Caco-2 (cell line): Measurements from ENCODE around the gene RALGAPA2. TPM values are rescaled to one million over a fixed set of nuclear protein-coding genes. Genes with fewer than 3 reads are reported as not detected.

Experiments used
- BruUV-seq: library from RNA; stranded (reverse); fragments of 400-500 nt; replicated peaks from 2 replicates; lab custom pipeline; 2021; lab: Mats Ljungman, UMichigan
- CTCF ChIA-PET: fragments of 300-600 bp; sonication (Branson Sonifier 250); formaldehyde crosslinking; loops from one replicate; lab custom pipeline; 2022; ENCODE audit warnings: antibody characterized with exemption; lab: Charles Lee
- POLR2A ChIA-PET: fragments of 300-600 bp; sonication (Branson Sonifier 250); formaldehyde crosslinking; loops from one replicate; lab custom pipeline; 2022; ENCODE audit warnings: antibody characterized with exemption; lab: Charles Lee
- DNase-seq, 2 experiments: peaks; one replicate each; pipeline versions ENCODE4 v3.0.0 to v3.0.0-alpha.2; 2020 to 2022
- H3K27me3 ChIP-seq: replicated peaks from 2 replicates; pipeline ENCODE4 v1.6.0; 2011; ENCODE audit warnings: low read length; ENCODE audit not compliant: control insufficient read depth, insufficient read depth
- H3K36me3 ChIP-seq: 2 replicates; pipeline ENCODE4 v1.5.1; 2011; ENCODE audit warnings: low read length; ENCODE audit not compliant: control insufficient read depth, insufficient read depth
- H3K4me1 ChIP-seq: fragments of 250-450 bp; sonication (Bioruptor Pico); 2 replicates; pipeline ENCODE4 v1.5.1; 2020; ENCODE audit warnings: mild to moderate bottlenecking
- H3K4me3 ChIP-seq: 2 replicates; pipeline ENCODE4 v1.5.1; 2011; ENCODE audit warnings: low read depth, mild to moderate bottlenecking, control low read depth, low read length
- H3K9me3 ChIP-seq: fragments of 250-450 bp; sonication (Bioruptor Pico); 2 replicates; pipeline ENCODE4 v1.5.1; 2020; ENCODE audit warnings: mild to moderate bottlenecking, moderate library complexity
- H3K27ac Mint-ChIP-seq: one replicate; pipeline ENCODE4 v1.8.0; 2022; ENCODE audit warnings: mixed read lengths; ENCODE audit not compliant: unreplicated experiment
- H3K27me3 Mint-ChIP-seq: one replicate; pipeline ENCODE4 v1.8.0; 2022; ENCODE audit warnings: mixed read lengths; ENCODE audit not compliant: insufficient read depth, unreplicated experiment
- H3K36me3 Mint-ChIP-seq: one replicate; pipeline ENCODE4 v1.8.0; 2022; ENCODE audit warnings: mild to moderate bottlenecking, mixed read lengths; ENCODE audit not compliant: insufficient read depth, unreplicated experiment
- H3K4me1 Mint-ChIP-seq: one replicate; pipeline ENCODE4 v1.8.0; 2022; ENCODE audit warnings: low read depth, mixed read lengths; ENCODE audit not compliant: unreplicated experiment
- H3K4me3 Mint-ChIP-seq: one replicate; pipeline ENCODE4 v1.8.0; 2022; ENCODE audit warnings: mild to moderate bottlenecking, moderate library complexity, mixed read lengths; ENCODE audit not compliant: unreplicated experiment
- H3K9me3 Mint-ChIP-seq: one replicate; pipeline ENCODE4 v1.8.0; 2022; ENCODE audit warnings: mixed read lengths; ENCODE audit not compliant: unreplicated experiment
- intact Hi-C: fragments of 100-400 bp; cut with micrococcal nuclease; formaldehyde crosslinking; loops from one replicate; pipeline ENCODE4 v1.10.0; 2022; ENCODE audit not compliant: unreplicated experiment
- total RNA-seq: library from RNA; stranded (reverse); gene quantifications from 2 replicates; pipeline ENCODE4 v1.2.3, GENCODE V29; 2022
- TF ChIP-seq, protein P1 (sequence below), 2 experiments: fragments of 200-600 bp in 1 of 2; IDR thresholded peaks; 1 replicate in 1 of 2; 2 replicates in 1 of 2; pipeline versions ENCODE4 v1.5.1 to v1.8.0; 2011 to 2022; ENCODE audit warnings: antibody characterized with exemption in 1 of 2, control low read depth in 1 of 2, inconsistent platforms in 1 of 2, low read depth in 1 of 2, low read length in 1 of 2, mild to moderate bottlenecking in 1 of 2, moderate library complexity in 1 of 2; ENCODE audit not compliant: insufficient read depth in 1 of 2, severe bottlenecking in 1 of 2, unreplicated experiment in 1 of 2

RALGAPA2 gene
- total RNA-seq, 1 experiment from 2014 or later = 17.3 TPM

DNA sequence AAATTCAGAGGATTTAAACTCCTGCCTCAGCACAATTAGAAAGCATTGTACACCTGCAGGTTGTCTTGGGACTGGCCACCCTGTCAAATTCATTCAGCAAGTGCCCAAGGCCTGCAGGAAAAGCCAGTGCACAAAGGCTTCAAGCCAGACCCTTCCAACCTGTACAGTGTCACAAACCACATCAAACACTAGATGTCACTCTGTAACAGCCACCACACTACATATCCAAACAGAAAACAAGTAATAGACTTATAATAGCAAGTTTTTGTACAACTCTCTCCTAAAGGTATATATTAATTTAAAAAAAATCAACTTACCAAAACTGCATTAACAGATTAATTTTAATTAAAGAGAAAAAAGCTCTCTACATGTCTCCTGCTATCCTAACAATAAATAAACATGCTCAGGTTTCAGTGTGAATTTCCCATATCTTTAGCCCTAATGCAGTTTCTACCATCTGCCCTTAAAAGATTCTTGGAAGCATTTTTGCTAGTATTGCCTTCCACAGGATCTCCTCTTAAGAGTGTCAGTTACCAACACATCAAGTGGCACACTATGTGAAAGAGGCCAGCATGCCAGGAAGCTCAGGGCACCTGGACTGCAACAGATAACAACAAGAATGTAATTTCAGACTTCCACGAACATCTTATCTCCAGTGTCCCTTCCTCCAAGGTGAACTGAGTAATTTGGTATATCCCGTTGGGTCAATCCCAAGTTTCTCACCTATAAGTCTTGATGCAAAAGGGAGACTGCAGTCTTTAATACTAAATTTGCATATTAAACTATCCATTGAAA, 47.5 kb downstream of the RALGAPA2 start:
- Mint-ChIP-seq H3K9me3 (no peaks in the 10 kb centered on the region), H3K27ac (no peak overlapping the region), H3K27me3 (no peaks in the 10 kb centered on the region), H3K4me3 (no peak overlapping the region), H3K4me1 (no peaks in the 10 kb centered on the region), H3K36me3 (no peaks in the 10 kb centered on the region)
- TF ChIP-seq, protein P1, sequence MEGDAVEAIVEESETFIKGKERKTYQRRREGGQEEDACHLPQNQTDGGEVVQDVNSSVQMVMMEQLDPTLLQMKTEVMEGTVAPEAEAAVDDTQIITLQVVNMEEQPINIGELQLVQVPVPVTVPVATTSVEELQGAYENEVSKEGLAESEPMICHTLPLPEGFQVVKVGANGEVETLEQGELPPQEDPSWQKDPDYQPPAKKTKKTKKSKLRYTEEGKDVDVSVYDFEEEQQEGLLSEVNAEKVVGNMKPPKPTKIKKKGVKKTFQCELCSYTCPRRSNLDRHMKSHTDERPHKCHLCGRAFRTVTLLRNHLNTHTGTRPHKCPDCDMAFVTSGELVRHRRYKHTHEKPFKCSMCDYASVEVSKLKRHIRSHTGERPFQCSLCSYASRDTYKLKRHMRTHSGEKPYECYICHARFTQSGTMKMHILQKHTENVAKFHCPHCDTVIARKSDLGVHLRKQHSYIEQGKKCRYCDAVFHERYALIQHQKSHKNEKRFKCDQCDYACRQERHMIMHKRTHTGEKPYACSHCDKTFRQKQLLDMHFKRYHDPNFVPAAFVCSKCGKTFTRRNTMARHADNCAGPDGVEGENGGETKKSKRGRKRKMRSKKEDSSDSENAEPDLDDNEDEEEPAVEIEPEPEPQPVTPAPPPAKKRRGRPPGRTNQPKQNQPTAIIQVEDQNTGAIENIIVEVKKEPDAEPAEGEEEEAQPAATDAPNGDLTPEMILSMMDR (IDR thresholded peaks at IDR 0.05; ENCODE audit: insufficient read depth in 1 of 2, low read depth in 1 of 2, low read length in 1 of 2, severe bottlenecking in 1 of 2, unreplicated experiment in 1 of 2) = peak; percentile 55 to 60
- H3K9me3 ChIP-seq = no peaks in the 10 kb centered on the region
- no peak overlapping the region for H3K4me3 ChIP-seq
- H3K4me1 ChIP-seq = no peaks in the 10 kb centered on the region
- no TSS peak for BruUV-seq
- ChIA-PET CTCF (no interaction called here), POLR2A (no interaction called here)
- intact Hi-C loops = loop anchor here (1.0 to 2.0 kb wide), 2 partner anchors 48 to 160 kb away; partner anchors contain the start of gene RALGAPA2
- no peaks in the 10 kb centered on the region for H3K36me3 ChIP-seq
- no peaks in the 10 kb centered on the region for H3K27me3 ChIP-seq
- DNase-seq = peak in 1 of 2 experiments; percentile 34

DNA sequence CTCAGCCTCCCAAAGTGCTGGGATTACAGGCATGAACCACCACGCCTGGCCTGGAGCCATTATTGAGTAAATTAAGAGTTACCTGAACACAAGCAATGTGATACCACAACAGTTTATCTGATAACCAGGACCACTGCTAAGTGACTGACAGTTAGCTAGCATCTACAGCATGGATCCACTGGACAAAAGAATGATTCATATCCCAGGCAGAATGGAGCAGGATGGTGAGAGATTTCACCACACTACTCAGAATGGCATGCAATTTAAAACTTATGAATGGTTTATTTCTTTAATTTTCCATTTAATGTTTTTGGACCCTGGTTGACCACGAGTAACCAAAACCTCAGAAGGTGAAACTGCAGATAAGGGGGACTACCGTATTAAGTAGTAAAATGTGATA, 48.6 kb downstream of the RALGAPA2 start:
- DNase-seq = no peak
- H3K36me3 ChIP-seq = no peaks in the 10 kb centered on the region
- H3K9me3 Mint-ChIP-seq = no peaks in the 10 kb centered on the region
- no peaks in the 10 kb centered on the region for H3K27me3 ChIP-seq
- POLR2A ChIA-PET = no interaction called here
- intact Hi-C loops = loop anchor here (1.0 to 2.0 kb wide), 2 partner anchors 49 to 161 kb away; partner anchors contain the start of gene RALGAPA2
- H3K36me3 Mint-ChIP-seq = no peaks in the 10 kb centered on the region
- H3K4me1 ChIP-seq = no peaks in the 10 kb centered on the region
- no peak overlapping the region for H3K4me3 ChIP-seq
- no peaks in the 10 kb centered on the region for H3K27me3 Mint-ChIP-seq
- no peak overlapping the region for H3K27ac Mint-ChIP-seq
- CTCF ChIA-PET = no interaction called here
- H3K9me3 ChIP-seq = no peaks in the 10 kb centered on the region
- no peak overlapping the region for H3K4me3 Mint-ChIP-seq
- TF ChIP-seq, protein P1 (IDR thresholded peaks at IDR 0.05; ENCODE audit: insufficient read depth in 1 of 2, low read depth in 1 of 2, low read length in 1 of 2, severe bottlenecking in 1 of 2, unreplicated experiment in 1 of 2) = no peak
- no peaks in the 10 kb centered on the region for H3K4me1 Mint-ChIP-seq
- BruUV-seq = no TSS peak

DNA sequence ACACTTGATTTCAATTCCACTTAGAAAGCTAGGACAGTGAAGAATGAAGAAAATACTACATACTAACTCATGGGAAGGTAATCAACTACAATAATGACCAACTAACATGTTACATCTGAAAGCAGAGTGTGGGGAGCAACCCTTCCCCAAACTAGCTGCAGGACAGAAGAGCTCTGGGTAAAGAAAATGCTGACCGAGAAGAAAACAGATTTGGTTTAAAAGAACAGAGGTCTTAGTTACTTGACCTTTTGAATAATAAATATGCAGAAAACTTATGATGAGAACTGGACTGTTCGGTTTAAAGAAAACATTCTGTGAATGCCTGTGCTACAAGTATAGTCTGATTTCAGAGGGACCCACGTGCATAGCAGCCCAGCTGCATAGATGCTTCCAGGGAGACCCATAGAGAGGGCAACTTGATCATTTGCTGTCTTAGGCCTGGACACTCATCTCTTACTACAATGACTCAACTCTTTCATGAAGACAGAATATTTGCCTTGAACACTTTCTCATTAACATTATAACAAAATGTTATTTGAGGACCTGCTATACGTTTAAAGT, 53.5 kb downstream of the RALGAPA2 start:
- Histone ChIP-seq H3K36me3 (no peaks in the 10 kb centered on the region), H3K27me3 (no peaks in the 10 kb centered on the region), H3K4me1 (no peaks in the 10 kb centered on the region), H3K9me3 (no peaks in the 10 kb centered on the region), H3K4me3 (no peak overlapping the region)
- Mint-ChIP-seq H3K9me3 (no peaks in the 10 kb centered on the region), H3K36me3 (no peaks in the 10 kb centered on the region), H3K27ac (no peak overlapping the region), H3K4me1 (no peaks in the 10 kb centered on the region), H3K4me3 (no peak overlapping the region), H3K27me3 (no peaks in the 10 kb centered on the region)
- CTCF ChIA-PET = interaction anchor here (0.6 kb wide), 1 partner anchor 14 kb away, joined by 5 read pairs; no protein-coding TSS in a partner anchor
- DNase-seq = no peak
- POLR2A ChIA-PET = no interaction called here
- BruUV-seq = no TSS peak
- intact Hi-C loops = no loop called here
- TF ChIP-seq, protein P1 (IDR thresholded peaks at IDR 0.05; ENCODE audit: insufficient read depth in 1 of 2, low read depth in 1 of 2, low read length in 1 of 2, severe bottlenecking in 1 of 2, unreplicated experiment in 1 of 2) = no peak
